SH-SY5Y (cell line): Measurements from ENCODE around the gene TMEM232.

Experiments used
- GATA2 ChIP-seq: IDR thresholded peaks from 2 replicates; pipeline ENCODE4 v1.6.1; 2011; ENCODE audit warnings: mild to moderate bottlenecking, low read depth, low read length
- GATA3 ChIP-seq: IDR thresholded peaks from 2 replicates; pipeline ENCODE4 v1.6.1; 2011; ENCODE audit warnings: low read depth, mild to moderate bottlenecking, low read length, moderate library complexity

TMEM232 gene

GRCh38 chr5:110726249-110727024 is at the start of gene TMEM232:
TMEM232 (minus strand) TSS chr5:110726671; CDS start chr5:110667352, 59,319 bp downstream.
- TF ChIP-seq GATA3 = no peak
- TF ChIP-seq GATA2 = no peak

GRCh38 chr5:110770286-110770685 is 43.8 kb upstream of the TMEM232 start:
- TF ChIP-seq GATA3 = no peak
- no peak for TF ChIP-seq GATA2

GRCh38 chr5:110769000-110769681 is 42.7 kb upstream of the TMEM232 start:
- TF ChIP-seq GATA3 (no peak), GATA2 (no peak)

- no peak for TF ChIP-seq GATA2
- no peak for TF ChIP-seq GATA3
Observed at GRCh38 chr5:110768138-110768860, 41.8 kb upstream of the TMEM232 start.

GRCh38 chr5:110760158-110760557 is 33.7 kb upstream of the TMEM232 start:
- no peak for TF ChIP-seq GATA3

GRCh38 chr5:110757118-110757729 is 30.8 kb upstream of the TMEM232 start:
- no peak for TF ChIP-seq GATA2
- TF ChIP-seq GATA3 = no peak

- TF ChIP-seq GATA3 (no peak), GATA2 (no peak)
Observed at GRCh38 chr5:110754181-110754580, 27.7 kb upstream of the TMEM232 start.

- no peak for TF ChIP-seq GATA3
- TF ChIP-seq GATA2 = no peak
Observed at GRCh38 chr5:110753600-110753999, 27.1 kb upstream of the TMEM232 start.

GRCh38 chr5:110752953-110753352 is 26.5 kb upstream of the TMEM232 start:
- TF ChIP-seq GATA2 = no peak
- TF ChIP-seq GATA3 = no peak

GRCh38 chr5:110751902-110752762 is 25.7 kb upstream of the TMEM232 start:
- TF ChIP-seq GATA3 (no peak), GATA2 (no peak)

- TF ChIP-seq GATA2 (no peak), GATA3 (no peak)
Observed at GRCh38 chr5:110738812-110739651, 12.6 kb upstream of the TMEM232 start, which contains the start of gene SLC25A46. SLC25A46 (plus strand) TSS chr5:110739007; CDS start chr5:110739120, 113 bp downstream.

- no peak for TF ChIP-seq GATA3
- TF ChIP-seq GATA2 = 0 out of 2 replicates have a peak, but pooled peaks have one; percentile 9
Observed at GRCh38 chr5:110738503-110738811, 12.0 kb upstream of the TMEM232 start.
